GM12874 (cell line): ENCODE data around the gene RHOT1.

Source experiments
- TF ChIP-seq, protein P1 (sequence below): IDR thresholded peaks from 2 replicates; pipeline ENCODE4 v1.5.1; 2011; ENCODE audit warnings: low read depth, mild to moderate bottlenecking, control low read depth, low read length, moderate library complexity; ENCODE audit not compliant: insufficient read depth

The RHOT1 gene

GRCh38 chr17:32161506-32162365 lies 19.4 kb downstream of the RHOT1 start:
- TF ChIP-seq, protein P1, sequence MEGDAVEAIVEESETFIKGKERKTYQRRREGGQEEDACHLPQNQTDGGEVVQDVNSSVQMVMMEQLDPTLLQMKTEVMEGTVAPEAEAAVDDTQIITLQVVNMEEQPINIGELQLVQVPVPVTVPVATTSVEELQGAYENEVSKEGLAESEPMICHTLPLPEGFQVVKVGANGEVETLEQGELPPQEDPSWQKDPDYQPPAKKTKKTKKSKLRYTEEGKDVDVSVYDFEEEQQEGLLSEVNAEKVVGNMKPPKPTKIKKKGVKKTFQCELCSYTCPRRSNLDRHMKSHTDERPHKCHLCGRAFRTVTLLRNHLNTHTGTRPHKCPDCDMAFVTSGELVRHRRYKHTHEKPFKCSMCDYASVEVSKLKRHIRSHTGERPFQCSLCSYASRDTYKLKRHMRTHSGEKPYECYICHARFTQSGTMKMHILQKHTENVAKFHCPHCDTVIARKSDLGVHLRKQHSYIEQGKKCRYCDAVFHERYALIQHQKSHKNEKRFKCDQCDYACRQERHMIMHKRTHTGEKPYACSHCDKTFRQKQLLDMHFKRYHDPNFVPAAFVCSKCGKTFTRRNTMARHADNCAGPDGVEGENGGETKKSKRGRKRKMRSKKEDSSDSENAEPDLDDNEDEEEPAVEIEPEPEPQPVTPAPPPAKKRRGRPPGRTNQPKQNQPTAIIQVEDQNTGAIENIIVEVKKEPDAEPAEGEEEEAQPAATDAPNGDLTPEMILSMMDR, result no peak

- TF ChIP-seq, protein P1, result no peak
These were observed 32.6 kb downstream of the RHOT1 start for GRCh38 chr17:32174889-32175288.

GRCh38 chr17:32185875-32186274 lies 43.6 kb downstream of the RHOT1 start:
- TF ChIP-seq, protein P1, result no peak

DNA sequence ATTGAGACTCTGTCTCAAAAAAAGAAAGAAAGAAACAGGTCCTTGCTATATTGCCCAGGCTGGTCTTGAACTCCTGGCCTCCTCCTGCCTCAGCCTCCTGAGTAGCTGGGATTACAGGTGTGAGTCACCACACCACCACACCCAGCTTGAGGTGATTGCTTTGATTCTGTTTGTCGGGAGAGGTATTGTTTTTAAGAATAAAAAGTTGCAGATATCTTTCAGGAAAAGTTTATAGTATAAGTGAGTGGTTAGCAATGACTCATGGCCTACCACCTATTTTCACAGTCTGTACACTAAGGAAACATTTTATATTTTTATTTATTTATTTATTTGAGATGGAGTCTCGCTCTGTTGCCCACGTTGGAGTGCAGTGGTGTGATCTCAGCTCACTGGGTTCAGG lies 45.0 kb downstream of the RHOT1 start:
- TF ChIP-seq, protein P1, result no peak

DNA sequence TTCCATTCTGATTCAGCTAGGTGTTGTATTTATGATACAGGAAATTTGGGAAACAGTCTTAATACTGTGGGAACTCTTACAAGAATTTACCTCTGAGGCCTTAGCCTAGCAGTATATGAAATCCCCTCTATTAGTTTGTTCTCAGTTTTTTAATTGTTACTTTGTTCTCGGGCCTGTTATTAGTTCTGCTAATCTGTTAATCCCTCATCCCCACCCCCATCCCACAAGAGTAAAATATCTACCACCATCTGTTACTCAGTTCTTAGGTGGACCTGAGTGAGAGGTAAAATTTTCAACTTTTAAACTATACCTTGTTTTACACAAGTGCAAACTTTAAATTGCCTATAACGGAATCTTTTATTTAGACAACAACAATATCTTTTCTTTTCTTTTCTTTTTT lies 47.0 kb downstream of the RHOT1 start:
- TF ChIP-seq, protein P1, result no peak

DNA sequence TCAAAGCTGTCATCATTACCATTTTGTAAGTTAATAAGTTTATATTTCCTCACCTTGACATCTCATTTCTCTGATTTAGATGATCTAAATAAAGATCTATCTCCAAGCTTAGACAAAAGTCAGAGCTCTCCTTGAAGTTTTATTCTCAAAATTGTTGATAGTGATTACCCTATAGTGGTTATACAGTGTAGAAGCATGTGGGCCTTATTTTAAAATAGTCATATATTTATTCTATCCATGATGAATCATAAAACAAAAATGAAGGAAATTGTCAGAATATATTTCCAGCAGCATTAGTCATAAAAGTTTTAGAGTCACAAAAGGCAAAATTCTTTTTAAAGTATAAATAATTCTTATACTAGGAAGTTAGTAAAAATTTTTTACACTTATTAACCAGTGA lies 49.0 kb downstream of the RHOT1 start:
- TF ChIP-seq, protein P1, result no peak

DNA sequence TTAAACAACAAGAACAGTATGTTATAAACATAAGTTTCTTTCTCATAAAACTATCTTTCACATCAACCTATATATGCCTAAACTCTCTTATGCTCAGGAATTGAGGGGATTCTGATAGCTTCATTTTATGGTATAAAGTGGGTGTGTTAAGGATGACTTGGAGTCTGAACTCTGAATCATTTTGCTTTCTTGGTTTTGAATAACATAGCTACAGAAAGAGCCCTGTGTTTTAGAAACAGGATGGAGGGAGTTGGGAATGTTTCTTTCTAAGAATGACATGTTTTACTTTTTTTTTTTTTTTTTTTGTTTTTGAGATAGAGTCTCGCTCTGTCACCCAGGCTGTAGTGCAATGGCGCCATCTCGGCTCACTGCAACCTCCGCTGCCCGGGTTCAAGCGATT lies 50.1 kb downstream of the RHOT1 start:
- TF ChIP-seq, protein P1, result no peak
